A549 (cell line): ENCODE measurements around the gene SCTR. TPM values are rescaled to one million over a fixed set of nuclear protein-coding genes. Genes with fewer than 3 reads are reported as not detected.

Experiments
- ATAC-seq, 2 experiments: fragments of 200-7000 bp in 1 of 2; fragments of >200 bp in 1 of 2; cut with Nextera tagmentation in 1 of 2; cut with Tn5 transposase in 1 of 2; 3 replicates each; pipeline versions ENCODE4 v1.8.0 to v1.9.1; 2018 to 2020; ENCODE audit warnings: mild to moderate bottlenecking in 1 of 2, moderate library complexity in 1 of 2
- CTCF ChIA-PET: fragments of 300-600 bp; sonication (Branson Sonifier 250); formaldehyde crosslinking; extraction: SDS; loops from one replicate; lab custom pipeline; 2021; ENCODE audit warnings: antibody characterized with exemption, inconsistent platforms; lab: Yijun Ruan, JAX
- POLR2A ChIA-PET: fragments of 350-600 bp; formaldehyde crosslinking; extraction: SDS; loops from one replicate; lab custom pipeline; 2021; ENCODE audit warnings: antibody characterized with exemption, inconsistent platforms; lab: Yijun Ruan, JAX
- DNase-seq, 2 experiments: peaks; one replicate each; pipeline versions ENCODE4 v3.0.0 to v3.0.0-alpha.2; 2011 to 2016; ENCODE audit warnings: low read depth in 1 of 2, low spot score in 1 of 2
- FAIRE-seq: peaks from 2 replicates; lab custom pipeline; 2011; peaks lifted over from hg19 to GRCh38; lab: Jason Lieb, UNC
- H3K27ac ChIP-seq, 2 experiments: fragments of >200 bp; sonication (Bioruptor Twin); formaldehyde crosslinking; 3 replicates each; pipeline ENCODE4 v1.5.1; 2016 to 2017
- H3K4me1 ChIP-seq: fragments of >200 bp; sonication (Bioruptor Twin); formaldehyde crosslinking; 3 replicates; pipeline ENCODE4 v1.6.1; 2016
- H3K4me2 ChIP-seq: fragments of >200 bp; sonication (Bioruptor Twin); formaldehyde crosslinking; 3 replicates; pipeline ENCODE4 v1.6.1; 2016
- H3K4me3 ChIP-seq: fragments of >200 bp; sonication (Bioruptor Twin); formaldehyde crosslinking; 3 replicates; pipeline ENCODE4 v1.5.1; 2016
- H3K9me3 ChIP-seq: fragments of >200 bp; sonication (Bioruptor Twin); formaldehyde crosslinking; 3 replicates; pipeline ENCODE4 v1.6.1; 2016
- ATOH8 ChIP-seq: fragments of 250-450 bp; sonication (Bioruptor Pico); IDR thresholded peaks from 2 replicates; pipeline ENCODE4 v1.5.0; 2020; ENCODE audit warnings: low read depth, mild to moderate bottlenecking, moderate library complexity
- BCL3 ChIP-seq: fragments of >200 bp; sonication (Bioruptor Twin); formaldehyde crosslinking; IDR thresholded peaks from 3 replicates; pipeline ENCODE4 v1.6.1; 2016
- BHLHE40 ChIP-seq: IDR thresholded peaks from 2 replicates; pipeline ENCODE4 v1.6.1; 2012; ENCODE audit warnings: low read depth, low read length, inconsistent platforms
- CBX2 ChIP-seq: fragments of 200-600 bp; sonication (generic); IDR thresholded peaks from 2 replicates; pipeline ENCODE4 v1.6.1; 2016; ENCODE audit warnings: low read depth, mild to moderate bottlenecking, borderline replicate concordance
- CHD2 ChIP-seq: fragments of 150-350 bp; IDR thresholded peaks from 2 replicates; pipeline ENCODE4 v1.6.1; 2014; ENCODE audit warnings: low read length; ENCODE audit not compliant: partially characterized antibody
- E2F6 ChIP-seq: IDR thresholded peaks from 2 replicates; pipeline ENCODE4 v1.6.1; 2012; ENCODE audit warnings: low read depth, borderline replicate concordance
- EHF ChIP-seq: fragments of 250-450 bp; sonication (Bioruptor Pico); IDR thresholded peaks from 2 replicates; pipeline ENCODE4 v1.5.0; 2020; ENCODE audit warnings: mild to moderate bottlenecking
- ELK1 ChIP-seq: fragments of 150-350 bp; IDR thresholded peaks from 2 replicates; pipeline ENCODE4 v1.6.1; 2014; ENCODE audit warnings: low read depth, mild to moderate bottlenecking, low read length
- EP300 ChIP-seq, 2 experiments: fragments of >200 bp; sonication (Bioruptor Twin); formaldehyde crosslinking; IDR thresholded peaks; 2 replicates in 1 of 2; 3 replicates in 1 of 2; pipeline ENCODE4 v1.6.1; 2016 to 2017
- ESRRA ChIP-seq: fragments of 150-350 bp; IDR thresholded peaks from 2 replicates; pipeline ENCODE4 v1.6.1; 2014; ENCODE audit warnings: mild to moderate bottlenecking, low read length, borderline replicate concordance
- FOSB ChIP-seq: fragments of 250-450 bp; sonication (Bioruptor Pico); IDR thresholded peaks from 2 replicates; pipeline ENCODE4 v1.5.0; 2020; ENCODE audit warnings: mild to moderate bottlenecking, moderate library complexity
- GATA3 ChIP-seq: IDR thresholded peaks from 2 replicates; pipeline ENCODE4 v1.6.1; 2012; ENCODE audit warnings: borderline replicate concordance
- HDAC2 ChIP-seq: fragments of 200-600 bp; sonication (generic); IDR thresholded peaks from 2 replicates; pipeline ENCODE4 v1.6.1; 2016
- HES2 ChIP-seq: fragments of >200 bp; sonication (Bioruptor Twin); formaldehyde crosslinking; IDR thresholded peaks from 2 replicates; pipeline ENCODE4 v1.6.1; 2016
- HEYL ChIP-seq: fragments of 250-450 bp; sonication (Bioruptor Pico); IDR thresholded peaks from 2 replicates; pipeline ENCODE4 v1.8.0; 2021; ENCODE audit warnings: mild to moderate bottlenecking, moderate library complexity
- KDM5A ChIP-seq: fragments of 200-600 bp; sonication (generic); IDR thresholded peaks from 2 replicates; pipeline ENCODE4 v1.6.1; 2016; ENCODE audit warnings: antibody characterized with exemption, mild to moderate bottlenecking
- MAX ChIP-seq: IDR thresholded peaks from 2 replicates; pipeline ENCODE4 v1.6.1; 2012
- MAZ ChIP-seq: fragments of 150-350 bp; IDR thresholded peaks from 2 replicates; pipeline ENCODE4 v1.6.1; 2014; ENCODE audit warnings: antibody characterized with exemption, low read depth, low read length, borderline replicate concordance
- MYC ChIP-seq: IDR thresholded peaks from 2 replicates; pipeline ENCODE4 v1.6.1; 2012; ENCODE audit warnings: mild to moderate bottlenecking, inconsistent platforms, low read length, improper control_type of control experiment, borderline replicate concordance
- NFE2L2 ChIP-seq: fragments of 150-350 bp; conservative IDR thresholded peaks from 2 replicates; pipeline ENCODE4 v1.6.1; 2014; ENCODE audit warnings: low read length
- PBX3 ChIP-seq: IDR thresholded peaks from 2 replicates; pipeline ENCODE4 v1.6.1; 2012
- PHF8 ChIP-seq: fragments of 200-600 bp; sonication (generic); IDR thresholded peaks from 2 replicates; pipeline ENCODE4 v1.6.1; 2016; ENCODE audit warnings: low read depth, mild to moderate bottlenecking, antibody characterized with exemption, moderate library complexity, borderline replicate concordance
- POLR2A ChIP-seq: IDR thresholded peaks from 2 replicates; pipeline ENCODE4 v1.6.1; 2012; ENCODE audit warnings: mild to moderate bottlenecking, low read length
- POLR2AphosphoS2 ChIP-seq: conservative IDR thresholded peaks from 2 replicates; pipeline ENCODE4 v1.6.1; 2012; ENCODE audit warnings: low read length, improper control_type of control experiment, inconsistent platforms
- RAD21 ChIP-seq, 2 experiments: fragments of >200 bp in 1 of 2; sonication (Bioruptor Twin) in 1 of 2; formaldehyde crosslinking in 1 of 2; IDR thresholded peaks in 1 of 2; conservative IDR thresholded peaks in 1 of 2; 2 replicates in 1 of 2; 3 replicates in 1 of 2; pipeline ENCODE4 v1.6.1; 2012 to 2018; ENCODE audit warnings: inconsistent platforms in 1 of 2
- RARB ChIP-seq: fragments of 250-450 bp; sonication (Bioruptor Pico); IDR thresholded peaks from 2 replicates; pipeline ENCODE4 v1.8.0; 2021; ENCODE audit warnings: mild to moderate bottlenecking, moderate library complexity
- SMC3 ChIP-seq: fragments of >200 bp; sonication (Bioruptor Twin); formaldehyde crosslinking; IDR thresholded peaks from 3 replicates; pipeline ENCODE4 v1.6.1; 2018; ENCODE audit warnings: inconsistent platforms
- SREBF2 ChIP-seq: fragments of 450-650 bp; IDR thresholded peaks from 2 replicates; pipeline ENCODE4 v1.6.1; 2014; ENCODE audit warnings: mild to moderate bottlenecking, moderate library complexity
- ZC3H11A ChIP-seq: fragments of 450-650 bp; IDR thresholded peaks from 2 replicates; pipeline ENCODE4 v1.6.1; 2014; ENCODE audit warnings: antibody characterized with exemption, mild to moderate bottlenecking
- ZSCAN20 ChIP-seq: fragments of 250-450 bp; sonication (Bioruptor Pico); IDR thresholded peaks from 2 replicates; pipeline ENCODE4 v1.8.0; 2022; ENCODE audit warnings: mild to moderate bottlenecking, moderate library complexity
- WGBS: methylation state at CpG from one replicate; pipeline ENCODE4 v1.1.6; 2017; ENCODE audit errors: missing lambda C conversion rate; 5-methylcytosine and 5-hydroxymethylcytosine counted together
- polyA plus RNA-seq, 4 experiments: library from polyadenylated mRNA; depleted of rRNA in 3 of 4; stranded (reverse); fragments of >200 nt; fragmentation: RNase III in 1 of 4; extraction: RNeasy Plus Mini Kit Qiagen cat#74134 plus additional on column Dnase treatment in 1 of 4; gene quantifications; 2 replicates in 3 of 4; 3 replicates in 1 of 4; pipeline ENCODE4 v1.2.3, GENCODE V29; 2011 to 2017

The SCTR gene
- polyA plus RNA-seq, 2 of the 4 experiments (the other 2 are of a cell fraction) = not detected

- no peak for DNase-seq
- Histone ChIP-seq H3K4me1 (peaks cover 20% of the 10 kb centered on the region; the same call in 2 of the 3 replicates), H3K4me3 (no peak overlapping the region)
- FAIRE-seq = no peak
- ATAC-seq = no peak
- WGBS = 78% methylated on average over 6 of the region's 6 CpGs
- POLR2A ChIA-PET = no interaction called here
- TF ChIP-seq KDM5A (no peak), ESRRA (no peak), E2F6 (no peak), MYC (no peak), EP300 (IDR thresholded peaks at IDR 0.05) (no peak), ZSCAN20 (CRISPR knock-in tag) (no peak), SMC3 (no peak), ATOH8 (CRISPR knock-in tag) (no peak), EHF (CRISPR knock-in tag) (no peak)
- TF ChIP-seq, all 56 proteins: peak for 0
- H3K27ac ChIP-seq = no peak overlapping the region
- no peak overlapping the region for H3K4me2 ChIP-seq
- CTCF ChIA-PET = interaction anchor here (0.9 to 3.4 kb wide), 3 partner anchors 10 to 59 kb away, joined by 4 to 20 read pairs (median 7); no protein-coding TSS in a partner anchor
- H3K9me3 ChIP-seq = peaks cover 11% of the 10 kb centered on the region
Measured at GRCh38 chr2:119417908-119418307, 106.4 kb downstream of the SCTR start.

- ChIA-PET POLR2A (no interaction called here), CTCF (interaction anchor here (1.3 to 3.4 kb wide), 4 partner anchors 8 to 226 kb away, joined by 3 to 20 read pairs (median 6); no protein-coding TSS in a partner anchor)
- H3K4me1 ChIP-seq = peaks cover 20% of the 10 kb centered on the region; the same call in 2 of the 3 replicates
- H3K27ac ChIP-seq = no peak overlapping the region
- peaks cover 8% of the 10 kb centered on the region for H3K9me3 ChIP-seq
- DNase-seq = no peak
- no peak overlapping the region for H3K4me3 ChIP-seq
- TF ChIP-seq ESRRA (no peak), HDAC2 (no peak), RAD21 (conservative IDR thresholded peaks at IDR 0.05 in 1 of 2, IDR thresholded peaks at IDR 0.05 in 1 of 2) (no peak), HEYL (no peak), PBX3 (no peak)
- FAIRE-seq = no peak
- 81% methylated on average over 4 of the region's 4 CpGs for WGBS
- ATAC-seq = no peak
- no peak overlapping the region for H3K4me2 ChIP-seq
Measured at GRCh38 chr2:119416299-119416923, 107.9 kb downstream of the SCTR start.

GRCh38 chr2:119415630-119416029, 108.7 kb downstream of the SCTR start:
- no peak overlapping the region for H3K27ac ChIP-seq
- H3K9me3 ChIP-seq = no peaks in the 10 kb centered on the region; the same call in 2 of the 3 replicates
- H3K4me2 ChIP-seq = no peak overlapping the region
- DNase-seq = no peak
- POLR2A ChIA-PET = no interaction called here
- CTCF ChIA-PET = interaction anchor here (3.4 kb wide), 1 partner anchor 61 kb away, joined by 20 read pairs; no protein-coding TSS in a partner anchor
- no peak for TF ChIP-seq SMC3
- no peak for TF ChIP-seq ELK1
- no peak for TF ChIP-seq MAZ
- no peak for TF ChIP-seq SREBF2
- no peak for TF ChIP-seq POLR2A
- TF ChIP-seq MAX = no peak
- TF ChIP-seq ZC3H11A = no peak
- no peak for TF ChIP-seq GATA3
- TF ChIP-seq CHD2 = no peak
- no peak for TF ChIP-seq NFE2L2
- TF ChIP-seq BCL3 = no peak
- no peak for TF ChIP-seq FOSB (CRISPR knock-in tag)
- TF ChIP-seq POLR2AphosphoS2 = no peak
- TF ChIP-seq CBX2 = no peak
- no peak for TF ChIP-seq HES2
- TF ChIP-seq BHLHE40 = no peak
- no peak for TF ChIP-seq PHF8
- TF ChIP-seq RARB (CRISPR knock-in tag) = no peak
- ATAC-seq = no peak
- H3K4me3 ChIP-seq = no peak overlapping the region
- FAIRE-seq = no peak
- H3K4me1 ChIP-seq = peaks cover 19% of the 10 kb centered on the region; the same call in 2 of the 3 replicates
- WGBS = 24% methylated on average over 1 of the region's 1 CpG
